Panc1 (cell line): ENCODE results near the gene GDAP1L1. TPM values are rescaled to one million over a fixed set of nuclear protein-coding genes. Genes with fewer than 3 reads are reported as not detected.
A peak's percentile ranks its signal among the peaks of the same experiment; 100 is the strongest.

ENCODE experiments used
- ATAC-seq: fragments of 200-7000 bp; cut with Tn5 transposase; 2 replicates; pipeline ENCODE4 v1.9.1; 2020; ENCODE audit warnings: mild to moderate bottlenecking, moderate library complexity
- BruUV-seq: library from RNA; stranded (reverse); fragments of 400-500 nt; replicated peaks from 2 replicates; lab custom pipeline; 2021; lab: Mats Ljungman, UMichigan
- CTCF ChIA-PET: fragments of 300-600 bp; sonication (Branson Sonifier 250); formaldehyde crosslinking; loops from one replicate; lab custom pipeline; 2022; ENCODE audit warnings: antibody characterized with exemption; lab: Charles Lee
- POLR2A ChIA-PET: fragments of 300-600 bp; sonication (Branson Sonifier 250); formaldehyde crosslinking; loops from one replicate; lab custom pipeline; 2022; ENCODE audit warnings: antibody characterized with exemption; lab: Charles Lee
- DNase-seq: peaks from one replicate; pipeline ENCODE4 v3.0.0-alpha.2; 2010; ENCODE audit warnings: low read depth, low spot score
- H3K27ac ChIP-seq: 2 replicates; pipeline ENCODE4 v1.5.1; 2011; ENCODE audit warnings: mild to moderate bottlenecking, low read length, inconsistent platforms
- H3K27me3 ChIP-seq: fragments of 200-500 bp; sonication (Bioruptor generic); 2 replicates; pipeline ENCODE4 v1.6.0; 2014; ENCODE audit warnings: low read length, inconsistent platforms; ENCODE audit not compliant: control insufficient read depth, insufficient read depth
- H3K36me3 ChIP-seq: fragments of 200-500 bp; sonication (Bioruptor generic); 2 replicates; pipeline ENCODE4 v1.5.1; 2014; ENCODE audit warnings: inconsistent platforms, mild to moderate bottlenecking, low read length, moderate library complexity; ENCODE audit not compliant: control insufficient read depth, insufficient read depth
- H3K4me1 ChIP-seq: 2 replicates; pipeline ENCODE4 v1.5.1; 2011; ENCODE audit warnings: inconsistent platforms, mild to moderate bottlenecking, low read length, moderate library complexity; ENCODE audit not compliant: control insufficient read depth, insufficient read depth
- H3K4me3 ChIP-seq, 2 experiments: 2 replicates each; pipeline ENCODE4 v1.5.1; 2011 to 2012; ENCODE audit warnings: low read depth in 2 of 2, low read length in 2 of 2, mild to moderate bottlenecking in 2 of 2, inconsistent platforms in 1 of 2, moderate library complexity in 1 of 2
- H3K9me3 ChIP-seq: fragments of 200-500 bp; sonication (Bioruptor generic); 2 replicates; pipeline ENCODE4 v1.5.1; 2014; ENCODE audit warnings: low read depth, mild to moderate bottlenecking, inconsistent platforms, low read length, moderate library complexity; ENCODE audit not compliant: control insufficient read depth, insufficient read depth
- POLR2AphosphoS5 ChIP-seq: IDR thresholded peaks from 2 replicates; pipeline ENCODE4 v1.6.1; 2012; ENCODE audit warnings: mild to moderate bottlenecking, low read depth, low read length, moderate library complexity
- SIN3A ChIP-seq: IDR thresholded peaks from 2 replicates; pipeline ENCODE4 v1.6.1; 2012; ENCODE audit warnings: low read depth, mild to moderate bottlenecking, low read length, moderate library complexity, borderline replicate concordance; ENCODE audit not compliant: insufficient read depth
- TCF7L2 ChIP-seq: IDR thresholded peaks from 2 replicates; pipeline ENCODE4 v1.6.1; 2011; ENCODE audit warnings: mild to moderate bottlenecking, low read depth, low read length, inconsistent platforms
- in situ Hi-C: cut with HindIII; loops from 2 replicates; pipeline ENCODE4 v1.10.0; 2016; ENCODE audit warnings: low sequenced_read_pairs, low pct_unique_long_range_greater_than_20kb
- intact Hi-C: fragments of 100-400 bp; cut with micrococcal nuclease; formaldehyde crosslinking; loops from one replicate; pipeline ENCODE4 v1.10.0; 2022; ENCODE audit not compliant: unreplicated experiment
- total RNA-seq: library from RNA; stranded (reverse); gene quantifications from one replicate; pipeline ENCODE4 v1.2.1, GENCODE V29; 2021; ENCODE audit not compliant: unreplicated experiment
- TF ChIP-seq, protein P1 (sequence below): fragments of 450-650 bp; IDR thresholded peaks from 2 replicates; pipeline ENCODE4 v1.5.1; 2017; ENCODE audit warnings: mild to moderate bottlenecking
- TF ChIP-seq, protein P2 (sequence below), 2 experiments: IDR thresholded peaks; 2 replicates each; pipeline ENCODE4 v1.6.1; 2011 to 2012; ENCODE audit warnings: low read depth in 2 of 2, control low read depth in 1 of 2, low read length in 1 of 2, mild to moderate bottlenecking in 1 of 2, moderate library complexity in 1 of 2; ENCODE audit not compliant: insufficient read depth in 1 of 2

Gene GDAP1L1
- total RNA-seq, 1 experiment from 2014 or later = not detected

DNA sequence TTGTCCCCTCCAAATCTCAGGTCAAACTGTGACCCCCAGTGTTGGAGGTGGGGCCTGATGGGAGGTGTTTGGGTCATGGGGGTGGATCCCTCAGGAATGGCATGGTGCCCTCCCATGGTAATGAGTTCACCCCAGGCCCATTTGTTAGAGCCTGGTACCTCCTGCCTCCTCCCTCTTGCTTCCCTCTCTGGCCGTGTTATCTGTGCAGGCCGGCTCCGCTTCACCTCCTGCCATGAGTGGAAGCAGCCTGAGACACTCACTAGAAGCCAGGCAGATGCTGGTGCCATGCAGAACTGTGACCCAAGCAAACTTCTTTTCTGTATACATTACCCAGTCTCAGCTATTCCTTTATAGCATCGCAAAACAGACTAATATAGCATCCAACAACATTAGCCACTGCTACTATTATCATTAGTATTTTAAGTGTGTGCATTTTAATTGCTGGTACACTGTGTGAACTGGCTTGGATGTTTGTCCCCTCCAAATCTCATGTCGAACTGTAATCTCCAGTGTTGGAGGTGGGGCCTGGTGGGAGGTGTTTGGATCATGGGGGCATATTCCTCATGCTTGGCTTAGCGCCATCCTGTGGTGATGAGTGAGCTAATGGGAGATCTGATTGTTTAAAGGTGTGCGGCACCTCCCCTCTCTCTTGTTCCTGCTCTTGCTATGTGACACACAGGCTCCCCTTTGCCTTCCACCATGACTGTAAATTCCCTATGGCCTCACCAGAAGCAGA lies 24.3 kb upstream of the GDAP1L1 start:
- Histone ChIP-seq H3K36me3 (no peaks in the 10 kb centered on the region), H3K4me1 (no peaks in the 10 kb centered on the region), H3K27ac (no peak overlapping the region), H3K27me3 (no peaks in the 10 kb centered on the region), H3K4me3 (no peak overlapping the region), H3K9me3 (no peaks in the 10 kb centered on the region)
- TF ChIP-seq, protein P1, sequence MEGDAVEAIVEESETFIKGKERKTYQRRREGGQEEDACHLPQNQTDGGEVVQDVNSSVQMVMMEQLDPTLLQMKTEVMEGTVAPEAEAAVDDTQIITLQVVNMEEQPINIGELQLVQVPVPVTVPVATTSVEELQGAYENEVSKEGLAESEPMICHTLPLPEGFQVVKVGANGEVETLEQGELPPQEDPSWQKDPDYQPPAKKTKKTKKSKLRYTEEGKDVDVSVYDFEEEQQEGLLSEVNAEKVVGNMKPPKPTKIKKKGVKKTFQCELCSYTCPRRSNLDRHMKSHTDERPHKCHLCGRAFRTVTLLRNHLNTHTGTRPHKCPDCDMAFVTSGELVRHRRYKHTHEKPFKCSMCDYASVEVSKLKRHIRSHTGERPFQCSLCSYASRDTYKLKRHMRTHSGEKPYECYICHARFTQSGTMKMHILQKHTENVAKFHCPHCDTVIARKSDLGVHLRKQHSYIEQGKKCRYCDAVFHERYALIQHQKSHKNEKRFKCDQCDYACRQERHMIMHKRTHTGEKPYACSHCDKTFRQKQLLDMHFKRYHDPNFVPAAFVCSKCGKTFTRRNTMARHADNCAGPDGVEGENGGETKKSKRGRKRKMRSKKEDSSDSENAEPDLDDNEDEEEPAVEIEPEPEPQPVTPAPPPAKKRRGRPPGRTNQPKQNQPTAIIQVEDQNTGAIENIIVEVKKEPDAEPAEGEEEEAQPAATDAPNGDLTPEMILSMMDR = no peak; the same call in 1 of the 2 replicates
- TF ChIP-seq TCF7L2 (no peak), POLR2AphosphoS5 (no peak), SIN3A (no peak)
- TF ChIP-seq, protein P2, sequence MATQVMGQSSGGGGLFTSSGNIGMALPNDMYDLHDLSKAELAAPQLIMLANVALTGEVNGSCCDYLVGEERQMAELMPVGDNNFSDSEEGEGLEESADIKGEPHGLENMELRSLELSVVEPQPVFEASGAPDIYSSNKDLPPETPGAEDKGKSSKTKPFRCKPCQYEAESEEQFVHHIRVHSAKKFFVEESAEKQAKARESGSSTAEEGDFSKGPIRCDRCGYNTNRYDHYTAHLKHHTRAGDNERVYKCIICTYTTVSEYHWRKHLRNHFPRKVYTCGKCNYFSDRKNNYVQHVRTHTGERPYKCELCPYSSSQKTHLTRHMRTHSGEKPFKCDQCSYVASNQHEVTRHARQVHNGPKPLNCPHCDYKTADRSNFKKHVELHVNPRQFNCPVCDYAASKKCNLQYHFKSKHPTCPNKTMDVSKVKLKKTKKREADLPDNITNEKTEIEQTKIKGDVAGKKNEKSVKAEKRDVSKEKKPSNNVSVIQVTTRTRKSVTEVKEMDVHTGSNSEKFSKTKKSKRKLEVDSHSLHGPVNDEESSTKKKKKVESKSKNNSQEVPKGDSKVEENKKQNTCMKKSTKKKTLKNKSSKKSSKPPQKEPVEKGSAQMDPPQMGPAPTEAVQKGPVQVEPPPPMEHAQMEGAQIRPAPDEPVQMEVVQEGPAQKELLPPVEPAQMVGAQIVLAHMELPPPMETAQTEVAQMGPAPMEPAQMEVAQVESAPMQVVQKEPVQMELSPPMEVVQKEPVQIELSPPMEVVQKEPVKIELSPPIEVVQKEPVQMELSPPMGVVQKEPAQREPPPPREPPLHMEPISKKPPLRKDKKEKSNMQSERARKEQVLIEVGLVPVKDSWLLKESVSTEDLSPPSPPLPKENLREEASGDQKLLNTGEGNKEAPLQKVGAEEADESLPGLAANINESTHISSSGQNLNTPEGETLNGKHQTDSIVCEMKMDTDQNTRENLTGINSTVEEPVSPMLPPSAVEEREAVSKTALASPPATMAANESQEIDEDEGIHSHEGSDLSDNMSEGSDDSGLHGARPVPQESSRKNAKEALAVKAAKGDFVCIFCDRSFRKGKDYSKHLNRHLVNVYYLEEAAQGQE (IDR thresholded peaks at IDR 0.05; ENCODE audit: insufficient read depth in 1 of 2, low read depth in 2 of 2, low read length in 1 of 2) = no peak
- peak; percentile 39; the same call in 1 of the 2 replicates for ATAC-seq
- no peak for DNase-seq
- ChIA-PET CTCF (no interaction called here), POLR2A (no interaction called here)
- BruUV-seq = no TSS peak
- in situ Hi-C loops (no loop called here), intact Hi-C loops (no loop called here)

DNA sequence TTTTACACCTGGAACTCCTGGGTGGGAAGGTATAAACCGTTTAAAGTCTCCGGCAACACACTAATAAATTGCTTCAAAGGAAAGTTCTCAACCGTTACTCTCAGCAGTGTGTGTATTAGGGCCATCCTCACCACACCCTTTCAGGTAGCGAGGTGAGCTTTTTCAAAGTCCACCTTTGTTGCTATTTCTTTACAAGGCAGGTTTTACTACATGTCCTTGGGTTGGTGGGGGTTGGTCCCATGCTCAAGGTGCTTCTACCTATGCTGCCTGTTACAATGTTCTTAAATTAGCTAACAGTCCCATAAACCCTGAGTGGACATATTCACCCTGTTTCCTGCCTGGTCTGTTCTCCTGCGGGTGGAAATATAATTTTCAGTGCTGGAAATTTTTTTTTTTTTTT lies 23.4 kb upstream of the GDAP1L1 start:
- ChIA-PET CTCF (interaction anchor here (0.7 kb wide), 1 partner anchor 477 kb away, joined by 3 read pairs; no protein-coding TSS in a partner anchor), POLR2A (no interaction called here)
- in situ Hi-C loops (no loop called here), intact Hi-C loops (no loop called here)
- no TSS peak for BruUV-seq
- Histone ChIP-seq H3K9me3 (no peaks in the 10 kb centered on the region), H3K36me3 (no peaks in the 10 kb centered on the region), H3K4me3 (no peak overlapping the region), H3K27me3 (no peaks in the 10 kb centered on the region), H3K27ac (no peak overlapping the region), H3K4me1 (no peaks in the 10 kb centered on the region)
- ATAC-seq = no peak
- no peak for DNase-seq
- no peak for TF ChIP-seq TCF7L2
- TF ChIP-seq, protein P2 (IDR thresholded peaks at IDR 0.05; ENCODE audit: insufficient read depth in 1 of 2, low read depth in 2 of 2, low read length in 1 of 2) = no peak
- TF ChIP-seq SIN3A = no peak
- TF ChIP-seq, protein P1 = no peak
- TF ChIP-seq POLR2AphosphoS5 = no peak
